ENCODE measurements around the gene TIMP3.

DNA sequence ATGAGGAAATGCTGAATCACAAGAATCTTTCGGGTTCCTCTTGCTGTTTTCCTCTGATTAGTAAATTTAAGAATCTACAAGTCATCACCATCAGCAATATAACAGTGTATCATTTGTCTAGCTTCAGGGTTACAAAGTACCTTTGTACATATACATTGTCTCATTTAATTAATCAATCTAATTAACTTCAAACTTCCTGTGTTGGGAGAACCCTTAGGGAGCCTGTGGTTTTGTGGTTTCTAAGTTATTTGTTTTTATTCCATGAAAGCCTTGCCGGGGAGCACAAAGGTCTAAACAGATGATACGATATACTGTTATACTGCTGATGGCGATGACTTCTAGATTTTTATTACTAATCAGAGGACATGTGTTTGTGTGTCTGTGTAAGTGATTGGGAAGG, 41.0 kb downstream of the TIMP3 start:
- TF ChIP-seq, protein P1, sequence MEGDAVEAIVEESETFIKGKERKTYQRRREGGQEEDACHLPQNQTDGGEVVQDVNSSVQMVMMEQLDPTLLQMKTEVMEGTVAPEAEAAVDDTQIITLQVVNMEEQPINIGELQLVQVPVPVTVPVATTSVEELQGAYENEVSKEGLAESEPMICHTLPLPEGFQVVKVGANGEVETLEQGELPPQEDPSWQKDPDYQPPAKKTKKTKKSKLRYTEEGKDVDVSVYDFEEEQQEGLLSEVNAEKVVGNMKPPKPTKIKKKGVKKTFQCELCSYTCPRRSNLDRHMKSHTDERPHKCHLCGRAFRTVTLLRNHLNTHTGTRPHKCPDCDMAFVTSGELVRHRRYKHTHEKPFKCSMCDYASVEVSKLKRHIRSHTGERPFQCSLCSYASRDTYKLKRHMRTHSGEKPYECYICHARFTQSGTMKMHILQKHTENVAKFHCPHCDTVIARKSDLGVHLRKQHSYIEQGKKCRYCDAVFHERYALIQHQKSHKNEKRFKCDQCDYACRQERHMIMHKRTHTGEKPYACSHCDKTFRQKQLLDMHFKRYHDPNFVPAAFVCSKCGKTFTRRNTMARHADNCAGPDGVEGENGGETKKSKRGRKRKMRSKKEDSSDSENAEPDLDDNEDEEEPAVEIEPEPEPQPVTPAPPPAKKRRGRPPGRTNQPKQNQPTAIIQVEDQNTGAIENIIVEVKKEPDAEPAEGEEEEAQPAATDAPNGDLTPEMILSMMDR (IDR thresholded peaks at IDR 0.05), result no peak
- no peak for TF ChIP-seq POLR2A (IDR thresholded peaks at IDR 0.05)

Measured in heart left ventricle (tissue), 13 donors.